DOHH2 (cell line): Measurements from ENCODE around the gene STRN4.

Source experiments
- H3F3A ChIP-seq: fragments of 200-600 bp; sonication (generic), shearing (Covaris generic); 2 replicates; pipeline ENCODE4 v1.6.0; 2016; ENCODE audit warnings: antibody characterized with exemption, mild to moderate bottlenecking; ENCODE audit not compliant: control insufficient read depth, insufficient read depth
- H3K27ac ChIP-seq: fragments of 200-600 bp; sonication (generic); 2 replicates; pipeline ENCODE4 v1.5.1; 2014; ENCODE audit warnings: low read depth, mild to moderate bottlenecking, low read length, moderate library complexity
- H3K27me3 ChIP-seq: fragments of 200-600 bp; sonication (generic); 2 replicates; pipeline ENCODE4 v1.6.1; 2014; ENCODE audit warnings: mild to moderate bottlenecking, low read length, mixed read lengths; ENCODE audit not compliant: control insufficient read depth
- H3K36me3 ChIP-seq: fragments of 200-600 bp; sonication (generic); 2 replicates; pipeline ENCODE4 v1.6.1; 2014; ENCODE audit warnings: mild to moderate bottlenecking, low read length, moderate library complexity, mixed read lengths; ENCODE audit not compliant: control insufficient read depth
- H3K4me1 ChIP-seq: fragments of 200-600 bp; sonication (generic); 2 replicates; pipeline ENCODE4 v1.6.1; 2014; ENCODE audit warnings: mild to moderate bottlenecking, low read length, mixed read lengths; ENCODE audit not compliant: control insufficient read depth
- H3K4me2 ChIP-seq: fragments of 200-600 bp; sonication (generic); 2 replicates; pipeline ENCODE4 v1.6.0; 2014; ENCODE audit warnings: mild to moderate bottlenecking, low read length, moderate library complexity
- H3K4me3 ChIP-seq: fragments of 200-600 bp; sonication (generic); 2 replicates; pipeline ENCODE4 v1.5.1; 2014; ENCODE audit warnings: mild to moderate bottlenecking, low read length, mixed read lengths
- H3K79me2 ChIP-seq: fragments of 200-600 bp; sonication (generic); 2 replicates; pipeline ENCODE4 v1.6.1; 2014; ENCODE audit warnings: mild to moderate bottlenecking, low read length, mixed read lengths; ENCODE audit not compliant: control insufficient read depth
- H3K9me2 ChIP-seq: fragments of 200-600 bp; sonication (generic); replicated peaks from 2 replicates; pipeline ENCODE4 v1.6.1; 2014; ENCODE audit warnings: mild to moderate bottlenecking, low read length, mixed read lengths; ENCODE audit not compliant: control insufficient read depth
- H3K9me3 ChIP-seq: fragments of 200-600 bp; sonication (generic); 2 replicates; pipeline ENCODE4 v1.6.1; 2014; ENCODE audit warnings: antibody characterized with exemption, low read length, mixed read lengths; ENCODE audit not compliant: control insufficient read depth, insufficient read depth
- H4K20me1 ChIP-seq: fragments of 200-600 bp; sonication (generic); 2 replicates; pipeline ENCODE4 v1.6.0; 2014; ENCODE audit warnings: low read depth, mild to moderate bottlenecking, antibody characterized with exemption, low read length, moderate library complexity; ENCODE audit not compliant: control insufficient read depth, insufficient read depth
- EZH2phosphoT487 ChIP-seq: fragments of 200-600 bp; sonication (generic); IDR thresholded peaks from 2 replicates; pipeline ENCODE4 v1.6.1; 2017; ENCODE audit warnings: borderline replicate concordance, mild to moderate bottlenecking, antibody characterized with exemption, low read length, moderate library complexity, mixed read lengths
- TF ChIP-seq, protein P1 (sequence below): fragments of 200-600 bp; sonication (generic); IDR thresholded peaks from one replicate; pipeline ENCODE4 v1.5.1; 2014; ENCODE audit warnings: antibody characterized with exemption, mild to moderate bottlenecking, low read depth, low read length; ENCODE audit not compliant: poor library complexity, severe bottlenecking

Gene STRN4

DNA sequence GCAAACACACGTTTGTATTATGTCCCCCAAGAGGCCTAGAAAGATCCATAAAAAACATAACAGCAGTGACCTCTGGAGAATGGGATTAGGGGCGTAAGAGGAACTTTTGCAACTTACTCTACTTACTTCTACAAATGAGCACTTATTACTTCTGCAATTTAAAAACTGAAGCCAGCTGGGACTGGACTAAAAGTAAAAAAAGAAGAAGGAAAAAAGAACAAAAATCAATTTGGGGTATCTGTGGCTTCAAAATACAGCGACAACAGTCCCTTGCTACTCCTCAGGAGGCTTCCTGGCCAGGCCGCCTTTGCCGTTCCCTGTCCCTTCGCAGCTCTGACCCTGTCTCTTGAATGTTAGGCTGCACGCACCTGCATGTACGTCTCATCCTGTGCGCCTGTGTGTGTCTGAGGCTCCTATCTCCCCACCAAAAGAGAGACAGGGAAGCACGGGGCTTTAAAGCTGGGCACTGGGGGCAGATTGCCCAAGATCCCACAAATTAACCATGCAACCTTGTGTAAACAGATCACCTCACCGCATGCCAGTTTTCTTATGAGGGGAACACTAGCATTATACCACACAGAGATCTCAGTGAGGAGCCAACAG is 12.5 kb downstream of the STRN4 start:
- H3K4me1 ChIP-seq, result no peaks in the 10 kb centered on the region; the same call in 1 of the 2 replicates
- peaks cover 49% of the 10 kb centered on the region for H3K79me2 ChIP-seq
- H3K27me3 ChIP-seq, result no peaks in the 10 kb centered on the region
- TF ChIP-seq EZH2phosphoT487, result no peak
- TF ChIP-seq, protein P1, sequence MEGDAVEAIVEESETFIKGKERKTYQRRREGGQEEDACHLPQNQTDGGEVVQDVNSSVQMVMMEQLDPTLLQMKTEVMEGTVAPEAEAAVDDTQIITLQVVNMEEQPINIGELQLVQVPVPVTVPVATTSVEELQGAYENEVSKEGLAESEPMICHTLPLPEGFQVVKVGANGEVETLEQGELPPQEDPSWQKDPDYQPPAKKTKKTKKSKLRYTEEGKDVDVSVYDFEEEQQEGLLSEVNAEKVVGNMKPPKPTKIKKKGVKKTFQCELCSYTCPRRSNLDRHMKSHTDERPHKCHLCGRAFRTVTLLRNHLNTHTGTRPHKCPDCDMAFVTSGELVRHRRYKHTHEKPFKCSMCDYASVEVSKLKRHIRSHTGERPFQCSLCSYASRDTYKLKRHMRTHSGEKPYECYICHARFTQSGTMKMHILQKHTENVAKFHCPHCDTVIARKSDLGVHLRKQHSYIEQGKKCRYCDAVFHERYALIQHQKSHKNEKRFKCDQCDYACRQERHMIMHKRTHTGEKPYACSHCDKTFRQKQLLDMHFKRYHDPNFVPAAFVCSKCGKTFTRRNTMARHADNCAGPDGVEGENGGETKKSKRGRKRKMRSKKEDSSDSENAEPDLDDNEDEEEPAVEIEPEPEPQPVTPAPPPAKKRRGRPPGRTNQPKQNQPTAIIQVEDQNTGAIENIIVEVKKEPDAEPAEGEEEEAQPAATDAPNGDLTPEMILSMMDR, result no peak
- no peaks in the 10 kb centered on the region for H3F3A ChIP-seq
- peaks cover 5% of the 10 kb centered on the region; the same call in 1 of the 2 replicates for H4K20me1 ChIP-seq
- H3K4me2 ChIP-seq, result no peak overlapping the region
- peaks cover 76% of the 10 kb centered on the region for H3K36me3 ChIP-seq
- no peak overlapping the region for H3K4me3 ChIP-seq
- no peaks in the 10 kb centered on the region for H3K9me2 ChIP-seq
- no peak overlapping the region for H3K27ac ChIP-seq
- H3K9me3 ChIP-seq, result no peaks in the 10 kb centered on the region

DNA sequence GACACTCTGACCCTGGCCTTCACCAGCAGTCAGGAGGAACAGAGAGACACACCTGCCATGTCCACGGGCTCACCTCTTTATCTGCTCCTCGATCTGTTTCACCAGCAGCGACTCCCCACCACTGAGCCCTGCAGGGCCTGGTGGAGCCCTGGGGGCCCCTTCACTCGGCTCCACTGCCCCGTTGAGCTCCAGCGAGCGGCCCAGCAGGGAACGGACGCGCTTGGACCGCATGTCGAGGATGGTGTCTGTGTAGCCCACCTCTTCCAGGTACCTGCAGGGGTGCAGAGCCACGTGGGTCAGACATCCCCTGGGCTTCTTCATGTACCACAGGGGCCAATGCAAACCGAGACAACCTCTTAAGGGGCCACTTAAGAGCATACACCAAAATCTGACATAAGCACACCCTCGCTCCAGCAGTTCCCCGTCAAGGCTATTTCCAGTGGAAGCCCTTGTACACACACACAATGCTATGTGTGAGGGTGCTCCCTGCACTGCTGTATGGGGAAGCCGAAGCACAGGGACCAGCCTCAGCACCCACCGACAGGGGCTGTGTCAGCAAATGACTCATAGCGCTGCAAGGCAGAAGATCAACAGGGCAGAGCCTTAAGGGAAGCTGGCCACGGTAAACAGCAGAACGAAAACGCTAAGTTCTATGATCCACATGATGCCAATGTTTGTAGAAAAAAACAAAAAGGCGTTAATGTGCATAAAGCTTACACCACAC is 13.1 kb downstream of the STRN4 start:
- H3K4me3 ChIP-seq, result no peak overlapping the region
- H3F3A ChIP-seq, result no peaks in the 10 kb centered on the region
- H3K4me2 ChIP-seq, result no peak overlapping the region
- H3K27me3 ChIP-seq, result no peaks in the 10 kb centered on the region
- H3K36me3 ChIP-seq, result peaks cover 75% of the 10 kb centered on the region
- H3K4me1 ChIP-seq, result peaks cover 5% of the 10 kb centered on the region; the same call in 1 of the 2 replicates
- H4K20me1 ChIP-seq, result peaks cover 9% of the 10 kb centered on the region; the same call in 1 of the 2 replicates
- H3K79me2 ChIP-seq, result peaks cover 48% of the 10 kb centered on the region
- H3K9me2 ChIP-seq, result no peaks in the 10 kb centered on the region
- TF ChIP-seq, protein P1, result no peak
- no peak for TF ChIP-seq EZH2phosphoT487
- H3K9me3 ChIP-seq, result no peaks in the 10 kb centered on the region
- H3K27ac ChIP-seq, result no peak overlapping the region

DNA sequence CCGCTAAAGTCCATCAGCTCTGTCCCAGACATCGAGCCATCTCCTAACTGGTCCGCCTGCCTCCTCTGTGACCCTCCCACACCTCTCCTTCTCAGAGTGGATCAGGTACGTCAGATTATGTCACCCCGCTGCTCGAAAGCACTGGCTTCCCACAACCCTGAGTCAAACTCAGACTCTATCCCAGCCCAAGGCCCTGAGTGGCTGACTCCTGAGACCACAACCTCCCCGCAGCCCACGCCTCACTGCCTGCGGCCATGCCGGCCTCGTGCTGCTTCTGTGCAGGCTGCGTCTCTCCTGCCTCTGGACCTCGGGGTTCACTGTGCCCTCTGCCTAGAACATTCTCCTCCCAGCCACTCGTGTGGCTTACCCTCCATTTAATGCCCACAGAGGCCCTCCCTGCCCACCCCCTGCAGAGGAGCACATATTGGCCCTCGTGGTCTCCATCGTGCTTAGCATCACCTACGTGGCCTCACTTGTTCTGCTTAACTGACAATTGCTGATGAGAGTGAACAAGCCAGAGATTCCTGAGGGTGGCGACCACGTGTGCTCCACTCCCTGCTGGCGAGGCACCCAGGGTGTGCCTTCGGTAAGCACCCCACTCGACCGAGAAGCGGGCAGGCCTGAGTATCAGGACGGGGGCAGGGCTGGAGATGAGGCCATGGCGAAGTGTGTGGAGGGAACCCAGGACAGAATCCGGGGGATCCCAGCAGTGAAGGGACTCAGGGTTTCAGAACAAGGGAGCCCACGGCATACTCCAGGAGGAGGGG is 13.9 kb downstream of the STRN4 start:
- H3K36me3 ChIP-seq, result peaks cover 76% of the 10 kb centered on the region

More for the DNA sequence above, 13.9 kb downstream of the STRN4 start:
- Histone ChIP-seq H3K27ac (no peak overlapping the region), H3K4me1 (peaks cover 5% of the 10 kb centered on the region; the same call in 1 of the 2 replicates), H3K79me2 (peaks cover 48% of the 10 kb centered on the region), H3K9me2 (no peaks in the 10 kb centered on the region), H4K20me1 (peaks cover 10% of the 10 kb centered on the region; the same call in 1 of the 2 replicates), H3K27me3 (no peaks in the 10 kb centered on the region), H3F3A (no peaks in the 10 kb centered on the region), H3K9me3 (no peaks in the 10 kb centered on the region), H3K4me2 (no peak overlapping the region), H3K4me3 (no peak overlapping the region)
- no peak for TF ChIP-seq EZH2phosphoT487
- TF ChIP-seq, protein P1, result no peak
